Epithelial cell of proximal tubule (primary cell): ENCODE measurements around the gene SKAP1. TPM values are rescaled to one million over a fixed set of nuclear protein-coding genes. Genes with fewer than 3 reads are reported as not detected.

Experiments used
- DNase-seq: peaks from one replicate; pipeline ENCODE4 v3.0.0-alpha.2; 2011; ENCODE audit warnings: low read depth
- H3K4me3 ChIP-seq: 2 replicates; pipeline ENCODE4 v1.5.1; 2011; ENCODE audit warnings: low read depth, mild to moderate bottlenecking, low read length
- CTCF ChIP-seq: conservative IDR thresholded peaks from 2 replicates; pipeline ENCODE4 v1.5.1; 2012; ENCODE audit warnings: low read depth, mild to moderate bottlenecking, low read length
- total RNA-seq: library from RNA; depleted of rRNA; stranded (reverse); fragments of >200 nt; gene quantifications from 2 replicates; pipeline ENCODE4 v1.2.3, GENCODE V29; 2015

The SKAP1 gene
- total RNA-seq, 1 donor from 2014 or later, result 11.4 TPM

- H3K4me3 ChIP-seq, result no peak overlapping the region
- no peak for DNase-seq
- no peak for TF ChIP-seq CTCF
Observed at GRCh38 chr17:48328457-48328856, 101.6 kb downstream of the SKAP1 start.

- no peak for TF ChIP-seq CTCF
- no peak overlapping the region for H3K4me3 ChIP-seq
- no peak for DNase-seq
Observed at GRCh38 chr17:48326310-48326709, 103.7 kb downstream of the SKAP1 start.

- peak; percentile 42 for TF ChIP-seq CTCF
- no peak for DNase-seq
Observed at GRCh38 chr17:48322060-48322459, 108.0 kb downstream of the SKAP1 start.

GRCh38 chr17:48317732-48318131, 112.3 kb downstream of the SKAP1 start:
- no peak for DNase-seq
- TF ChIP-seq CTCF, result no peak
- no peak overlapping the region for H3K4me3 ChIP-seq

More at GRCh38 chr17:48322060-48322459, 108.0 kb downstream of the SKAP1 start:
- no peak overlapping the region for H3K4me3 ChIP-seq

- no peak for TF ChIP-seq CTCF
- H3K4me3 ChIP-seq, result no peak overlapping the region
- no peak for DNase-seq
Observed at GRCh38 chr17:48314716-48315115, 115.3 kb downstream of the SKAP1 start.

- no peak for TF ChIP-seq CTCF
- no peak for DNase-seq
- H3K4me3 ChIP-seq, result no peak overlapping the region
Observed at GRCh38 chr17:48313096-48313755, 116.8 kb downstream of the SKAP1 start.

- no peak for DNase-seq
- no peak overlapping the region for H3K4me3 ChIP-seq
- TF ChIP-seq CTCF, result no peak
Observed at GRCh38 chr17:48311324-48311723, 118.7 kb downstream of the SKAP1 start.
